HG03066 (cell line): ENCODE measurements around the gene RANGAP1.
A peak's percentile ranks its signal among the peaks of the same experiment; 100 is the strongest.

Source experiments
- ATAC-seq: cut with Tn5 transposase; IDR thresholded peaks from one replicate; pipeline ENCODE4 v1.9.1; 2021; ENCODE audit warnings: low read depth; ENCODE audit not compliant: unreplicated experiment

Gene RANGAP1

DNA sequence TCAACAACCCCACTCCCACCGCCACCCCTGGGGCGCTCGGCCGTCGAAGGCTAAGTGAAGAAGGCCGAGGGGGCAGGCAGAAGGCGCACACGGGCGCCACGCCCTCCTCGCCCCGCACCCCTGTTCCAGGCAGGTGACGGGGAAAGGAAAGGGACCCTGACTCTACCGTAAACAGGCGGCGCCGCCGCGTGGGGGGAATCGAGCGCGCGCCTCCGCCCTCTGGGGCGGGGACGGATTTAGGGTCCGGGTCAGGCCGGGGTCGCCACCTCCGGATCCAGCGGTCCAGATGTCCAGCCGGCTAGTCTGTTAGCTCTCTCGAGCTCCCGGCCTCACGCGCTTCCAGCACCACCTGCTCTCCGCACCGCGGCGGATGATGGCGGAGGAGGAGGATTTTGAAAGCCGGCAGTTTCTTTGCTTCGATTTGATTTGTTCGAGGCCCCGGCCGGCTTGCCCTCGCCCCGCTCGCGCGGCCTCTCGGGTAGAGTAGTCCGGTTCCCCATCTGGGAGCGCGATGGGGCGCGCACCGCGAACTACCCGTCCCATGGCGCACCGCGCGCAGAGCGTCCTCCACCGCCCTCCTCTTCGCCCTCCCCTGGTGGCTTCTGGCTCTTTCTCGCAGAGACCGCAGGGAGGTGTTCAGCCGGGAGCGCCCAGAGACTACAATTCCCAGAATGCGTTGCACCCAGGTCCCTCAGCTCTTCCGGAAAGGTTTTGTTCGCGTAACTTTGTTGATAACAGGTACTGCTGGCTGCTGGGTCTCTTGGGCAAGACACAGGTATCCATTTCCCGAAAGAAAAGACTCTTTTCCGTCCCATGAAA is at the start of gene RANGAP1:
RANGAP1 (minus strand) TSS at position 368 of the 819 bp plus-strand sequence. CDS start 5,143 bp downstream, outside the sequence.
- ATAC-seq = peak; percentile 94

GRCh38 chr22:41334951-41335635 is 49.1 kb upstream of the RANGAP1 start:
- no peak for ATAC-seq

DNA sequence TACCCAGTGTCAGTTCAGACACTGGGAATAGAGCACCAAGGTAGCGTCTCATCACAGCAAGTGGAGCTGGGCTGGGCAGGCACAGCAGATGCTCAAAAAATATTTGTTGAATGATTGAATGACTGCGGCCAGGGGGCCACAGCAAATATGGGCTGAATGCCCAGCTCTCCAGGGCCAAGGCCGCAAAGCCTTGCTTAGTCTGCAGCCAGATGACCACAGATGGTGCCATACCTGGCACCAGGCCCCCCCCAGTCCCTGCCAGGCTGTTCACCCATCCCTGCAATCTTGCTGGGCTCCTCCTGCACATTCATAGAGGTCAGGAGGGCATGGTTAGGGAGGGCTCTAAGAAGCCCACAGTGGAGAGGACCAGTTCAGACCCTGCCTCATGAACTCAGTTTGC is 48.2 kb upstream of the RANGAP1 start:
- ATAC-seq = no peak

DNA sequence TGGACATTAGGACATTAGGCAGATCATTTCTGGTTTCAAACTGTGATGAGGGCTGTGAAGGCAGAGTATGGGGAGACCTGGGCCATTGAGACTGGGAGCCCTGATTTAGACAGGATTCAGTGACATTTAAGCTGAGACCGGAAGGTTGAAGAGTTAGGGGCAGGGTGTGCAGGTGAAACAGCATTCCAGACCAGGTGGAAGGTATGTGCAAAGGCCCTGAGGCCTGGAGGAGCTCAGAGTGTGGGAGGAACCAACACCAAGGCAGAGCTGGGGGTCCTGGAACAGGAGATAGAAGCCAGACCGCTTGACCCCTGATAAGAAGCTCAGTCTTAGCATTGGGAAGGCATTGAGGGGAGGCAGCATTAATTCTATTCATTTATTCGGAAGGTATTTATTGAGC is 47.8 kb upstream of the RANGAP1 start:
- no peak for ATAC-seq

- ATAC-seq = no peak
Measured at GRCh38 chr22:41332217-41332939, 46.4 kb upstream of the RANGAP1 start.

DNA sequence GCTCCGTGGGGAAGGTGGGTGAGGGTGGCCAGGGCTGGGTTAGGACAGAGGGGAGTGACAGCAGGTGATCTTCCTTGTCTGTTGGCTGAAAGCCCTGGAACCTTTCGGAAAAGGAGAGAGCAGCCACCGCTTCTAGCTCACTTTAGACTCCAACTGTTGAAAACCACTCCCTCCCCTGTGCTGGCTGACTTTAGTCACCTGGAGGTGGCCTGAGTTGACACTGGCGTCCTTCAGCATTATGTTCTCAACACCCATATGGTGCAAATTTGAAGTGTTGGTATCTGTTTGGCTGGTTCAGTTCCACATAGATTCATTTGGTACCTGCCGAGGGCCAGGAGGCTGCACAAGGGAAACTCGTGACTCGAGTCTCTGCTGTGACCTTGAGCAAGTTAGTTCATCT is 44.2 kb upstream of the RANGAP1 start:
- no peak for ATAC-seq

DNA sequence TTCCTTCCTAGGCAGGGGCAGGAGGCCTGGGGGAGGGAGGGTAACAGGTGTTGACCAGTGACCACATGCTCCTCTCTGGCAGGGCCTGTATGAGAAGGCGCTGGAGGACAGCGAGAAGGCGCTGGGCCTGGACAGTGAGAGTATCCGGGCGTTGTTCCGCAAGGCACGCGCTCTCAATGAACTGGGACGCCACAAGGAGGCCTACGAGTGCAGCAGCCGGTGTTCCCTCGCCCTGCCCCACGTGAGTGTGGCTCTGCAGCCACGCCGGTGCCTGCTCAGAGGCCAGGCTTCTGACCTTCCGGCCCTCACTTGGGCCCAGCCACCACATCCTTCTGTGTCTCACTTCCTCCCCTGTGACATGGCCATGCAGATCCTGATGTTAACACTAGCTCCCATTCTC is 41.1 kb upstream of the RANGAP1 start:
- ATAC-seq = no peak

GRCh38 chr22:41324821-41325528 is 39.0 kb upstream of the RANGAP1 start:
- ATAC-seq = no peak

- no peak for ATAC-seq
Measured at GRCh38 chr22:41320416-41321240, 34.6 kb upstream of the RANGAP1 start.

GRCh38 chr22:41315586-41315985 is 29.6 kb upstream of the RANGAP1 start:
- no peak for ATAC-seq

GRCh38 chr22:41314821-41315220 is 28.8 kb upstream of the RANGAP1 start:
- no peak for ATAC-seq

DNA sequence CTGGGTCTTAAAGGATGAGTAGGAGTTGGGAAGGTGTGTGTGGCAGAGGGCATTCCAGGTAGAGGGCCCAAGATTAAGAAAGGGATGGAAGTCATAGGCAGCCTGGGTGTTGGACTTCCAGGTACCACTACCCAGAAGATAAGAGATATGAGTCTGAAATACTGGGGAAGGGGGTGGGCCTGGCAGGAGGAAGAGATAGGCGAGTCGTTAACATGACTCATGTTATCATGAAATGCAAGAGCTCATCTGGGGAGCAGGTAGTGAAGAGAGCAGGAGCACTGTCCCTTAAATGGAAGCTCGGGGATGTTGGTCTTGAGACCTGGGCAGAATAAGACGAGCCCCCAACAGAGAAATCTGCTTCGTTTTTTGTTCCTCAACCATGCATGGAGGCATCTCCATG is 25.5 kb upstream of the RANGAP1 start:
- no peak for ATAC-seq

- no peak for ATAC-seq
Measured at GRCh38 chr22:41310336-41310735, 24.3 kb upstream of the RANGAP1 start.

- no peak for ATAC-seq
Measured at GRCh38 chr22:41308544-41308947, 22.6 kb upstream of the RANGAP1 start.

DNA sequence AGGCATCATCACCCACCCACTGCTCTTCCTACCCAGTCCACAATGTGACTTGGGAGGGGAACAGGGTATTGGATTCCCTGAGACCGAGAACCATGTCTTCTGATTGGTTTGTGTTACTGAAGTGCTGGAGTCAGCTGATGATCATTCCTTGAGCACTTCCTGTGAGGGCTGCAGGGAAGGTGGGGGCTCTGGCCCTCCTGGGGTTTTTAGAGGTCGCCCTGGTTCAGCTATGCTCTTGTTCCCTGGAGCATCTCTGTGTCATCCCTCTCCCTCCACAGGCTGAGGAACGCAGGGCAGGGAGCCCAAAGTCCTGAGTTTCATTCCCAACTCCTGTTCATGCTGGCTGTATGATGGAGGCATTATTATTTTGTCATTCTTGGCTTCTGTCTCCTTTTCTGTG is 22.1 kb upstream of the RANGAP1 start:
- no peak for ATAC-seq

- no peak for ATAC-seq
Measured at GRCh38 chr22:41305646-41306045, 19.7 kb upstream of the RANGAP1 start.

DNA sequence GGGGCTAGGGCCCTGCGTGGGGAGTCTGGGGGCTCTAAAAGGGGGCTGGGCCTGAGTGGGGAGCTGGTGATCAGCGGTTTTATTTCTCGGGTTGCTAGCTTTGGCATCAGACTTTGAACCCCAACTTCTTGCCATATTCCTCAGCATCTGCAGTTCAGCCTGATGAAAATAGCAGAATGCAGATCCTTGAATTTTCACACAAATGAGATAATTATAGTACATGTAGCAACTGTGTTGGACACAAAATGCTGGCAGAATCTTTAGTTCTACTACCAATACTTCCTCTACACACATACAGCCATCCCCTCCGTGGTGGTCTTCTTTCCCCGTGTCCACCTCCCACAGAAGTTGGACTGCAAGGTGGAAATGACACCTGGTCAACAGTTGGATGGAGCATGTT is 16.8 kb upstream of the RANGAP1 start:
- ATAC-seq = no peak

DNA sequence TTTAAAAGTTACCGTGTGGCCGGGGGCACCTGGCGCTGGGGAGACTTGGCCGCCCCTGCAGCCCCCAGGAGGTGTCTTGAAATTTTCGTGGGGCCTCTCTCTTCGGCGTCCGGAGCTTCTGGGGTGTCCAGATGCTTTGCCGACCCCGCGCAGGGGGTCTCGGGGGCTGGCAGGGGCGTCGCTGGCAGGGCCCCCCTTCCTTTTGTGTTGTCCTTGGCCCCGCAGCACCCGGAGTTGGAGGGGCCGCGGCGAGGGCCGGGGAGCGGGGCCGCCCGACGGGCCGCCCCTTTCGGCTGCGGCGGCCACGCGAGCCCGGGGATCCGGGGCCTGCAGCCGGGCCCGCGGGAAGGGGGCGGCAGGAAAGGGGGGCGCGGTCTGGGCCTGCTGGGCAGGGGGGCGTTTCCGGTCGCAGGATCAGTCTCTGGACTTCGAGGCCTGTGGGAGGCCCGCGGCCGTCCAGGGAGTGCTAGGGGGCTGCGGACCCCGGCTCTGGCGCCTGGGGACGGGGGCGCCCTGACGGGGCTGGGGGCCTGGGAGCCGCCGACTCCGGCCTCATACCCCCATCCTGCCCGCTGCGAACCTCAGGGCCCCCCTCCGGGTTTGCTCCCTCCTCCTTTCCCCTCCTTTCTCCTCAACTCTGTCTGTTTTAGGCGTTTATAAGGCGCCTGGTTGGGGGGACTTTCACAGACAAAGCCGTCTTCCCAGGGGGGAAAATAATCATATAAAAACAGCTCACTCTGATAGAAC is 16.2 kb upstream of the RANGAP1 start:
- no peak for ATAC-seq
